Body of pancreas (tissue), 4 donors: ENCODE data around the gene WDR81. TPM values are rescaled to one million over a fixed set of nuclear protein-coding genes. Genes with fewer than 3 reads are reported as not detected.
"Not testable (repeated sequence)": the region's sequence is repeated elsewhere in the genome, so short reads cannot be mapped to it uniquely, and the experiment has no call there.

Source experiments
- ATAC-seq: fragments of 150-250 bp; one replicate; pipeline ENCODE4 v1.9.1; 2016
- DNase-seq, 4 donors: peaks; one replicate each; pipeline ENCODE4 v3.0.0-alpha.2; 2019
- H3K27ac ChIP-seq, 4 donors: fragments of 200-600 bp; sonication (generic); 1 replicate in 3 of 4; 2 replicates in 1 of 4; pipeline versions ENCODE4 v1.5.1 to v1.6.1; 2016 to 2019; ENCODE audit warnings: mild to moderate bottlenecking in 1 of 4, mixed read lengths in 1 of 4, moderate library complexity in 1 of 4
- H3K27me3 ChIP-seq, 2 donors: fragments of 200-600 bp; sonication (generic); one replicate each; pipeline ENCODE4 v1.6.0; 2016; ENCODE audit warnings: mild to moderate bottlenecking in 1 of 2
- H3K36me3 ChIP-seq, 2 donors: fragments of 200-600 bp; sonication (generic); replicated peaks in 1 of 2; 2 replicates each; pipeline ENCODE4 v1.5.1; 2016; ENCODE audit warnings: low read depth in 2 of 2; ENCODE audit not compliant: insufficient read depth in 1 of 2
- H3K4me1 ChIP-seq: fragments of 200-600 bp; sonication (generic); one replicate; pipeline ENCODE4 v1.6.0; 2016
- H3K4me3 ChIP-seq, 2 donors: fragments of 200-600 bp; sonication (generic); 1 replicate in 1 of 2; 2 replicates in 1 of 2; pipeline ENCODE4 v1.5.1; 2016 to 2019
- H3K9me3 ChIP-seq, 3 donors: fragments of 200-600 bp; sonication (generic); 1 replicate in 2 of 3; 2 replicates in 1 of 3; pipeline ENCODE4 v1.5.1; 2016
- CTCF ChIP-seq, 7 experiments: fragments of 450-650 bp in 4 of 7; fragments of 200-600 bp in 3 of 7; sonication (generic) in 3 of 7; IDR thresholded peaks; one replicate each; pipeline ENCODE4 v1.5.1; 2016 to 2019; ENCODE audit warnings: antibody characterized with exemption in 7 of 7
- POLR2A ChIP-seq, 3 donors: fragments of 450-650 bp; IDR thresholded peaks; one replicate each; pipeline ENCODE4 v1.6.1; 2016; ENCODE audit warnings: antibody characterized with exemption in 3 of 3, mild to moderate bottlenecking in 2 of 3
- WGBS, 2 donors: methylation state at CpG; one replicate each; pipeline ENCODE4 v1.1.5; 2017; 5-methylcytosine and 5-hydroxymethylcytosine counted together
- intact Hi-C: fragments of 100-400 bp; cut with DNase I; formaldehyde crosslinking; loops from one replicate; pipeline ENCODE4 v1.15.1; 2023
- total RNA-seq, 2 donors: library from RNA; depleted of rRNA; stranded (reverse); fragments of >200 nt; gene quantifications; one replicate each; pipeline ENCODE4 v1.1.0, GENCODE V29; 2016

The WDR81 gene
- total RNA-seq, 2 donors from 2014 or later: 15.6 to 31.6 TPM

DNA sequence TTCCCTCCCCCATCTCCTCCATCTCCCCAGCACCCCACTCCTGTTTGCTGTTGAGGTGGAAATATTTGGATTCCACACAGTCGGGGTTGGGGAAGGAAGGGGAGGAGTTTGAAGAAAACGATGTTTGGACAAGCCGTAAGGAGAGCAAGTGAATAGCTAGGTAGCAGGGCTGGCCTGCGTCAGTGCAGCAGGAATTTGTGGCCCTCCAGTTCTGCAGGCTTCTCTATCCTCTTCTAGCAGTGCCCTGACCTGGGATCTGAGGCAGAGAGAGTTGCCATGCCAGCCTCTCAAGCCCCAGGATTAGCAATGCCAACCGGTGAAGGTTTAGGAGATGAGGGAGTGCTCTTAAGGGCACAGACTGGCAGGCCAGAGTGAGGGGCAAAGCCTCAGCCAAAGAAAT lies 26.8 kb upstream of the WDR81 start:
- Histone ChIP-seq H3K27me3 (no peaks in the 10 kb centered on the region), H3K27ac (no peak overlapping the region), H3K4me1 (no peaks in the 10 kb centered on the region), H3K36me3 (no peaks in the 10 kb centered on the region), H3K9me3 (no peaks in the 10 kb centered on the region), H3K4me3 (no peak overlapping the region)
- WGBS, 2 donors: 46 to 54% methylated on average over 5 of the region's 5 CpGs
- TF ChIP-seq POLR2A (IDR thresholded peaks at IDR 0.05) (no peak), CTCF (IDR thresholded peaks at IDR 0.05) (no peak)
- no peak for DNase-seq
- intact Hi-C loops: no loop called here
- no peak for ATAC-seq

GRCh38 chr17:1699891-1700290 lies 24.6 kb upstream of the WDR81 start:
- H3K4me3 ChIP-seq, intact Hi-C loops, H3K4me1 ChIP-seq, H3K36me3 ChIP-seq, ATAC-seq, H3K27ac ChIP-seq, H3K27me3 ChIP-seq, DNase-seq, H3K9me3 ChIP-seq: not testable (repeated sequence)
- WGBS, 2 donors: 64 to 76% methylated on average over 2 to 5 of the region's 5 CpGs

DNA sequence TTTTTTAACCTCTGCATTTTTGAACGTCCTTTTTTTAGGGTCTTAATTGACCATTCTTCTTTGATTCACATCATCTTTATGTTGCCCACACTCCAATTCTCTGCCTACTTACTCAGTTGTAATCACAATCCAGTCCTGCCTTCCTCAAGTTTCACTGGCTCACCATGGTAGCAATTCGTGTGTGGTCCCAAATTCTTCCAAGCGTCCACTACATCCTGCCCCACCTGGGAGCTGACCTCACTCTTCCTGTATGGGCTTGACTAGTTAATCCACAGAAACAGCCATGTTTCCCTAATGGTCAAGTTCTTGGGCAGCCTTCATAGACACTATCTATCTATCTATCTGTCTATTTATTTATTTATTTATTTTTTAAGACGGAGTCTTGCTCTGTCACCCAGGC lies 21.4 kb upstream of the WDR81 start:
- H3K27me3 ChIP-seq: no peaks in the 10 kb centered on the region
- H3K9me3 ChIP-seq: no peaks in the 10 kb centered on the region
- H3K4me3 ChIP-seq: no peak overlapping the region
- H3K36me3 ChIP-seq: no peaks in the 10 kb centered on the region
- H3K27ac ChIP-seq: no peak overlapping the region
- no peaks in the 10 kb centered on the region for H3K4me1 ChIP-seq
- no peak for ATAC-seq
- TF ChIP-seq POLR2A (IDR thresholded peaks at IDR 0.05): no peak
- TF ChIP-seq CTCF (IDR thresholded peaks at IDR 0.05): no peak
- intact Hi-C loops: no loop called here
- no peak for DNase-seq
- 53 to 58% methylated on average over 4 of the region's 4 CpGs for WGBS, 2 donors

DNA sequence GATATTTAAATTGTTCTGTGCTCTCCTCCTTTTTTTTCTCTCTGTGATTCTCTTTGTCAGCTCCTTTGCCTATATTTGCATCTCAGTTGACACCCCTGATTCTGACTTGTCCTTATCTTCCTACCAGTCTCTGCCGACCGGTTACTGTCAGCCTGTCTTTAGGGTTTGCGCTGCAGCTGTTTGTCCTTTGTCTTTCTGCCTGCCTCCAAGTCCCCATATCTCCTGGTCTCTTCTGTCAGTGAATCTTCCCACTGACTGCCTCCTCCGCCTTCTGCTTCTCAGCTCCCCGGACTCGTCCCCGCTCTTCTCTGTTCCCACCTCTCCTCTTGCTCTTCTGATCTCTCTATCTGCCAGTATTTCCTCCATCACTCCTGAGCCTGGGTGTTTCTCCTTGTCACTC lies 19.5 kb upstream of the WDR81 start:
- H3K4me3 ChIP-seq: no peak overlapping the region
- intact Hi-C loops: no loop called here
- DNase-seq (no peak), ATAC-seq (no peak)
- no peak overlapping the region for H3K27ac ChIP-seq
- WGBS, 2 donors: 68 to 84% methylated on average over 7 of the region's 7 CpGs
- no peak for TF ChIP-seq CTCF (IDR thresholded peaks at IDR 0.05)
- no peak for TF ChIP-seq POLR2A (IDR thresholded peaks at IDR 0.05)
- no peaks in the 10 kb centered on the region for H3K9me3 ChIP-seq
- no peaks in the 10 kb centered on the region for H3K27me3 ChIP-seq
- no peaks in the 10 kb centered on the region for H3K4me1 ChIP-seq
- H3K36me3 ChIP-seq: no peaks in the 10 kb centered on the region

GRCh38 chr17:1707107-1707506 lies 17.4 kb upstream of the WDR81 start:
- no peak overlapping the region for H3K4me3 ChIP-seq
- no peak overlapping the region for H3K27ac ChIP-seq
- no peak for TF ChIP-seq CTCF (IDR thresholded peaks at IDR 0.05)
- TF ChIP-seq POLR2A (IDR thresholded peaks at IDR 0.05): no peak
- DNase-seq: no peak
- H3K27me3 ChIP-seq: no peaks in the 10 kb centered on the region
- 73 to 83% methylated on average over 5 of the region's 5 CpGs for WGBS, 2 donors
- ATAC-seq: no peak
- H3K36me3 ChIP-seq: peaks cover 0 to under 1% of the 10 kb centered on the region in 2 donors
- no peaks in the 10 kb centered on the region for H3K9me3 ChIP-seq
- peaks cover 7% of the 10 kb centered on the region for H3K4me1 ChIP-seq
- intact Hi-C loops: no loop called here

GRCh38 chr17:1708791-1709346 lies 15.6 kb upstream of the WDR81 start:
- ATAC-seq, H3K9me3 ChIP-seq, DNase-seq, H3K27ac ChIP-seq, H3K36me3 ChIP-seq, H3K4me3 ChIP-seq, H3K27me3 ChIP-seq, intact Hi-C loops: not testable (repeated sequence)
- 93 to 98% methylated on average over 10 of the region's 10 CpGs for WGBS, 2 donors
- peaks cover 20% of the 10 kb centered on the region for H3K4me1 ChIP-seq
